Erythroblast (primary cell): ENCODE data around the gene GLOD5.
A peak's percentile ranks its signal among the peaks of the same experiment; 100 is the strongest.

Experiments used
- GATA1 ChIP-seq: IDR thresholded peaks from 2 replicates; pipeline ENCODE4 v1.6.1; 2011; ENCODE audit warnings: low read depth, mild to moderate bottlenecking, control low read depth, low read length, moderate library complexity
- POLR2A ChIP-seq: IDR thresholded peaks from 2 replicates; pipeline ENCODE4 v1.6.1; 2011; ENCODE audit warnings: mild to moderate bottlenecking, low read length

GRCh38 chrX:48789366-48790220 is 28.0 kb downstream of the GLOD5 start:
- peak; percentile 48 for TF ChIP-seq POLR2A
- no peak for TF ChIP-seq GATA1
